Chondrocyte (in vitro differentiated cells): Measurements from ENCODE around the gene SDC4. TPM values are rescaled to one million over a fixed set of nuclear protein-coding genes. Genes with fewer than 3 reads are reported as not detected.

Experiments
- DNase-seq: peaks from one replicate; pipeline ENCODE4 v3.0.0; 2021; ENCODE audit warnings: mixed read lengths, low spot score
- H3K27ac Mint-ChIP-seq: one replicate; pipeline ENCODE4 v1.8.0; 2021; ENCODE audit warnings: mild to moderate bottlenecking, moderate library complexity, mixed read lengths; ENCODE audit not compliant: unreplicated experiment
- H3K27me3 Mint-ChIP-seq: 2 replicates; pipeline ENCODE4 v1.8.0; 2021; ENCODE audit warnings: low read depth, mixed read lengths
- H3K36me3 Mint-ChIP-seq: 2 replicates; pipeline ENCODE4 v1.8.0; 2021; ENCODE audit warnings: low read depth, mixed read lengths
- H3K4me1 Mint-ChIP-seq: 2 replicates; pipeline ENCODE4 v1.8.0; 2021; ENCODE audit warnings: low read depth, mild to moderate bottlenecking, mixed read lengths
- H3K4me3 Mint-ChIP-seq: one replicate; pipeline ENCODE4 v1.8.0; 2021; ENCODE audit warnings: mild to moderate bottlenecking, moderate library complexity, mixed read lengths; ENCODE audit not compliant: unreplicated experiment
- H3K9me3 Mint-ChIP-seq: 2 replicates; pipeline ENCODE4 v1.8.0; 2021; ENCODE audit warnings: low read depth, mixed read lengths
- total RNA-seq: library from RNA; stranded (reverse); gene quantifications from 3 replicates; pipeline ENCODE4 v1.2.1, GENCODE V29; 2021
- TF ChIP-seq, protein P1 (sequence below): fragments of 200-600 bp; sonication (generic); IDR thresholded peaks from 2 replicates; pipeline ENCODE4 v1.5.0; 2021; ENCODE audit warnings: antibody characterized with exemption, mild to moderate bottlenecking, moderate library complexity

Gene SDC4
- total RNA-seq, 1 donor from 2014 or later = 21.2 TPM

DNA sequence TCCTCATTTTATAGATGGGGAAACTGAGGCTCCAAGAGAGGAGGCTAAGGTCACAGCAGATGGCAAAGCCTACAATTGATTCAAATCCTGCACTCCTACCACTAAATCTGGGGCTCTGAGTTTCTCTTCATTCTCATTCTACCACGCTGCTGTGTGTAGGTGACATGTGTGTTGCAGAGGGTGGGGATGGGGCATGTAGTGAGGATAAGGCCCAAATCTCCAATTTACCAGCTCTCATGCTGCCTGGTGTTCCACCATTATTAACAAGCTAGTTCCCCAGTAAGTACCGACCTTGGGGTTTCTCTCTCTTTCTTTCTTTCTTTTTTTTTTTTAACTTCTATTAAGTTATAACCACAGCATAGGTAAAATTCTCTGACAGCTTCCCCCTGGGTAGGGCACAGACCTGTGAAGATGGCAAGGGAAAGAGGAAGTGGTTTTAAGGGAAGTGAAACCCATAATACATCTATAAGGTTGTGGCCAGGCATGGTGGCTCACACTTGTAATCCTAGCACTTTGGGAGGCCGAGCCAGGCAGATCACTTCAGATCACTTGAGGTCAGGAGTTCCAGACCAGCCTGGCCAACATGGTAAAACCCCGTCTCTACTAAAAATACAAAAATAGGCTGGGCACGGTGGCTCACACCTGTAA is 27.2 kb downstream of the SDC4 start:
- no peaks in the 10 kb centered on the region for H3K36me3 Mint-ChIP-seq
- TF ChIP-seq, protein P1, sequence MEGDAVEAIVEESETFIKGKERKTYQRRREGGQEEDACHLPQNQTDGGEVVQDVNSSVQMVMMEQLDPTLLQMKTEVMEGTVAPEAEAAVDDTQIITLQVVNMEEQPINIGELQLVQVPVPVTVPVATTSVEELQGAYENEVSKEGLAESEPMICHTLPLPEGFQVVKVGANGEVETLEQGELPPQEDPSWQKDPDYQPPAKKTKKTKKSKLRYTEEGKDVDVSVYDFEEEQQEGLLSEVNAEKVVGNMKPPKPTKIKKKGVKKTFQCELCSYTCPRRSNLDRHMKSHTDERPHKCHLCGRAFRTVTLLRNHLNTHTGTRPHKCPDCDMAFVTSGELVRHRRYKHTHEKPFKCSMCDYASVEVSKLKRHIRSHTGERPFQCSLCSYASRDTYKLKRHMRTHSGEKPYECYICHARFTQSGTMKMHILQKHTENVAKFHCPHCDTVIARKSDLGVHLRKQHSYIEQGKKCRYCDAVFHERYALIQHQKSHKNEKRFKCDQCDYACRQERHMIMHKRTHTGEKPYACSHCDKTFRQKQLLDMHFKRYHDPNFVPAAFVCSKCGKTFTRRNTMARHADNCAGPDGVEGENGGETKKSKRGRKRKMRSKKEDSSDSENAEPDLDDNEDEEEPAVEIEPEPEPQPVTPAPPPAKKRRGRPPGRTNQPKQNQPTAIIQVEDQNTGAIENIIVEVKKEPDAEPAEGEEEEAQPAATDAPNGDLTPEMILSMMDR = no peak
- no peak overlapping the region for H3K27ac Mint-ChIP-seq
- no peak overlapping the region for H3K4me3 Mint-ChIP-seq
- H3K9me3 Mint-ChIP-seq = no peaks in the 10 kb centered on the region
- H3K27me3 Mint-ChIP-seq = no peaks in the 10 kb centered on the region
- no peak for DNase-seq
- H3K4me1 Mint-ChIP-seq = peaks cover 4% of the 10 kb centered on the region

DNA sequence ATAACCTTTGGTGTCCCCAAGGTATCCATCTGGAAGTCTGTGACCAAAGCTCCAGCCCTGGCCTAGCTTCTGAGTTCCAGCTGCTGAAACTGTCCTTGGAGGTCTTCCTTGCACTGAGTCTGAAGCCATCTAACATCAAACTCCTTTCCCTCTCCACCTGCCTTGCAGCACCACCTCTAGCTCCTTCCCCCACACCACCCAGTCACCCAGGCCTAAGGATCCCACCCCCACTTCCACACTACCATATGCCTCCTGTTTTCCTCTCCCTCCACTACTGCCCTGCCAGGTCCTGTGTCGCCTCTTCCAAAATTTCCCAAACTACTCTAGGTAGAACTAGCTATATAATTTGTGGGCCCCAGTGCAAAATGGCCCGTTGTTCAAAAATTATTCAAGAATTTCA is 29.3 kb downstream of the SDC4 start:
- H3K4me3 Mint-ChIP-seq = no peak overlapping the region

DNA sequence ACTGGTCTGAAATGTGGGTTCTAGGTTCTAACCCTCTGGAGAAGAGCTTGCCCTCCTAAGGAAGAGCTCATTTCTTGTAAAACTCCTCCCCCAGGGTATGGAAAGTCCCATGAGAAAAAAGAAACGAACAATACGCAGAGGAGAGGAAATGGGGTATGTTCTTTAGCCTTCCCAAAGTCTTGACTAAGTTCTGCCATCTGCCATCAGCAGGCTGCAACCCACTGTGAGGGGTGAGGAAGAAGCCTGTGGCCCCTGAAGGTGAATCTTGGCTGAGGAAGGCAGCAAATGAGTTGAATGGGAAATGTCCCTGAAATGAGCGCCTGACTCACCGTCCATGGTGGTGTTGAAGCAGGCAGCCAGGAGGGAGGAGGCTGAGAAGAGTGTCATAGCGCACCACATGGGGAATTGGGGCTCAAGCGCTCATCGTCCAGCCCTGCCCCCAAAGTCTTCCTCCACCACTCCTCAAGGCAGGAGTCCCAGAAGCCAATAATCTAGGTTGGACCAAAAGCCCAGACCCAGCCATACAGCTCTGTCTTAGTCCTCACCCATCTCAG is 29.8 kb downstream of the SDC4 start:
- Mint-ChIP-seq H3K9me3 (no peaks in the 10 kb centered on the region), H3K27me3 (no peaks in the 10 kb centered on the region), H3K4me1 (peaks cover 4% of the 10 kb centered on the region), H3K36me3 (no peaks in the 10 kb centered on the region), H3K27ac (no peak overlapping the region), H3K4me3 (no peak overlapping the region)
- TF ChIP-seq, protein P1 = no peak
- no peak for DNase-seq

More for the DNA sequence above, 29.3 kb downstream of the SDC4 start:
- Mint-ChIP-seq H3K27ac (peak overlapping the region; percentile 73), H3K27me3 (no peaks in the 10 kb centered on the region), H3K9me3 (no peaks in the 10 kb centered on the region), H3K4me1 (peaks cover 4% of the 10 kb centered on the region), H3K36me3 (no peaks in the 10 kb centered on the region)
- TF ChIP-seq, protein P1 = no peak
- no peak for DNase-seq

- no peaks in the 10 kb centered on the region for H3K27me3 Mint-ChIP-seq
- H3K9me3 Mint-ChIP-seq = no peaks in the 10 kb centered on the region
- no peak for DNase-seq
- H3K27ac Mint-ChIP-seq = no peak overlapping the region
- H3K36me3 Mint-ChIP-seq = no peaks in the 10 kb centered on the region
- H3K4me1 Mint-ChIP-seq = no peaks in the 10 kb centered on the region
- TF ChIP-seq, protein P1 = no peak
- H3K4me3 Mint-ChIP-seq = no peak overlapping the region
These were observed 30.4 kb downstream of the SDC4 start for GRCh38 chr20:45317826-45318225.

GRCh38 chr20:45316150-45317080 is 31.8 kb downstream of the SDC4 start:
- H3K4me3 Mint-ChIP-seq = no peak overlapping the region
- H3K9me3 Mint-ChIP-seq = no peaks in the 10 kb centered on the region
- no peak for DNase-seq
- H3K27ac Mint-ChIP-seq = no peak overlapping the region
- H3K27me3 Mint-ChIP-seq = no peaks in the 10 kb centered on the region
- TF ChIP-seq, protein P1 = no peak
- peaks cover 4% of the 10 kb centered on the region for H3K4me1 Mint-ChIP-seq
- H3K36me3 Mint-ChIP-seq = no peaks in the 10 kb centered on the region
